ENCODE data around the gene PPFIBP2. TPM values are rescaled to one million over a fixed set of nuclear protein-coding genes. Genes with fewer than 3 reads are reported as not detected.

The PPFIBP2 gene
- total and polyA plus RNA-seq, 5 experiments from 2014 or later: 2.6 to 88.0 (median 32.2) TPM

GRCh38 chr11:7691759-7692350 is 178.1 kb downstream of the PPFIBP2 start:
- no peak overlapping the region for H3K27ac Mint-ChIP-seq
- H3K4me3 Mint-ChIP-seq: no peak overlapping the region
- H3K4me1 Mint-ChIP-seq: no peaks in the 10 kb centered on the region
- no peak for ATAC-seq
- peaks cover 15 to 59% (median 42%) of the 10 kb centered on the region in 5 donors for H3K27me3 Mint-ChIP-seq
- POLR2A ChIA-PET: no interaction called here
- no peaks in the 10 kb centered on the region for H3K9me3 Mint-ChIP-seq
- no peak for DNase-seq
- H3K36me3 Mint-ChIP-seq: no peaks in the 10 kb centered on the region

- ATAC-seq: no peak
- peaks cover 15 to 58% (median 40%) of the 10 kb centered on the region in 5 donors for H3K27me3 Mint-ChIP-seq
- peak overlapping the region in 1 of 10 donors; percentile 41 for H3K27ac Mint-ChIP-seq
- no peaks in the 10 kb centered on the region for H3K4me1 Mint-ChIP-seq
- peaks cover 0 to 1% (median 0%) of the 10 kb centered on the region in 9 donors for H3K9me3 Mint-ChIP-seq
- POLR2A ChIA-PET: no interaction called here
- DNase-seq: no peak
- no peak overlapping the region for H3K4me3 Mint-ChIP-seq
- no peaks in the 10 kb centered on the region for H3K36me3 Mint-ChIP-seq
Observed at GRCh38 chr11:7692426-7692825, 178.6 kb downstream of the PPFIBP2 start.

- H3K9me3 Mint-ChIP-seq: peaks cover 0 to 1% (median 0%) of the 10 kb centered on the region in 9 donors
- H3K27me3 Mint-ChIP-seq: peaks cover 10 to 52% (median 35%) of the 10 kb centered on the region in 5 donors
- H3K36me3 Mint-ChIP-seq: no peaks in the 10 kb centered on the region
- ATAC-seq (no peak), DNase-seq (no peak)
- no peaks in the 10 kb centered on the region for H3K4me1 Mint-ChIP-seq
- POLR2A ChIA-PET: no interaction called here
- H3K4me3 Mint-ChIP-seq: no peak overlapping the region
- H3K27ac Mint-ChIP-seq: no peak overlapping the region
Observed at GRCh38 chr11:7694235-7694634, 180.4 kb downstream of the PPFIBP2 start.

DNA sequence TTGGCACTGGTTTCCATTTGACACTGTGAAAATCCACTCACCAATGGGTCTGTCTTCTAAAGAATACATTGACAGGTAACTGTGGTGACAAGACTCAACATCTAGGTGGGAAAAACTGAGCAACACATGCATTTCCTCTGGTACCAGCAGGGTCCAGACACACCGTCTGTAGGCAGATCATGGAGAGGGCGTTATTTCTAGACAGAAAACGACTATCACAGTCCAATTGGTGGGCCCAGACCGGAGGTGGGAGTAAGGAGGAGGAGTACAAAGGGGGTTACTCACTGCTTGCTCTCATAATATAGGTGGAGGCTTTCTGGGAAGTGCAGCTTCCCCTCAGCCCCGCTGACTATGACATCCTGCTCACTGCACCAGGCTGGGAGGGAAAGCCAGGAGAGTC is 182.6 kb downstream of the PPFIBP2 start:
- no peaks in the 10 kb centered on the region for H3K4me1 Mint-ChIP-seq

More for the DNA sequence above, 182.6 kb downstream of the PPFIBP2 start:
- DNase-seq (no peak), ATAC-seq (no peak)
- H3K27me3 Mint-ChIP-seq: peaks cover 10 to 57% (median 28%) of the 10 kb centered on the region in 5 donors
- POLR2A ChIA-PET: no interaction called here
- H3K9me3 Mint-ChIP-seq: peaks cover 0 to 1% (median 0%) of the 10 kb centered on the region in 9 donors
- no peak overlapping the region for H3K27ac Mint-ChIP-seq
- H3K36me3 Mint-ChIP-seq: no peaks in the 10 kb centered on the region
- H3K4me3 Mint-ChIP-seq: no peak overlapping the region

Other genes starting within 250 kb of the PPFIBP2 start
- gene OLFML1, start 28.5 kb upstream of the PPFIBP2 start, total RNA-seq: not detected
- gene OLFML1, start 28.5 kb upstream of the PPFIBP2 start, polyA plus RNA-seq: under 1 TPM in 2 of 3 donors, not detected in 1; 0.15 to 0.22 TPM
- not detected for gene CYB5R2, start 159.5 kb downstream of the PPFIBP2 start, total RNA-seq
- under 1 TPM in 2 of 3 donors, not detected in 1; 0.02 to 0.10 TPM for gene CYB5R2, start 159.5 kb downstream of the PPFIBP2 start, polyA plus RNA-seq
- gene OVCH2, start 192.5 kb downstream of the PPFIBP2 start, total RNA-seq: not detected
- not detected for gene OVCH2, start 192.5 kb downstream of the PPFIBP2 start, polyA plus RNA-seq

Data from naive thymus-derived CD8-positive, alpha-beta T cell (primary cell).